Keratinocyte (primary cell): ENCODE measurements around the gene DNAJC22. TPM values are rescaled to one million over a fixed set of nuclear protein-coding genes. Genes with fewer than 3 reads are reported as not detected.
A peak's percentile ranks its signal among the peaks of the same experiment; 100 is the strongest.
"Not testable (repeated sequence)": the region's sequence is repeated elsewhere in the genome, so short reads cannot be mapped to it uniquely, and the experiment has no call there.

Experiments
- DNase-seq: peaks from one replicate; pipeline ENCODE4 v3.0.0-alpha.2; 2011; ENCODE audit warnings: low read depth, missing footprints, low spot score
- FAIRE-seq: peaks from 2 replicates; lab custom pipeline; 2011; peaks lifted over from hg19 to GRCh38; lab: Jason Lieb, UNC
- H2AFZ ChIP-seq: 2 replicates; pipeline ENCODE4 v1.6.0; 2012; ENCODE audit warnings: low read length, control low read depth, inconsistent platforms; ENCODE audit not compliant: control insufficient read depth
- H3K27ac ChIP-seq: 2 replicates; pipeline ENCODE4 v1.5.1; 2011; ENCODE audit warnings: low read length; ENCODE audit not compliant: control insufficient read depth, insufficient read depth
- H3K27me3 ChIP-seq: 3 replicates; pipeline ENCODE4 v1.6.0; 2011; ENCODE audit warnings: low read length; ENCODE audit not compliant: control insufficient read depth, insufficient read depth; ENCODE audit errors: extremely low read depth
- H3K36me3 ChIP-seq, 2 experiments: 2 replicates in 1 of 2; 3 replicates in 1 of 2; pipeline ENCODE4 v1.5.1; 2011; ENCODE audit warnings: low read length in 2 of 2, mild to moderate bottlenecking in 1 of 2; ENCODE audit not compliant: control insufficient read depth in 2 of 2, insufficient read depth in 2 of 2; ENCODE audit errors: extremely low read depth in 1 of 2
- H3K4me1 ChIP-seq: 3 replicates; pipeline ENCODE4 v1.5.1; 2011; ENCODE audit warnings: low read length; ENCODE audit not compliant: control insufficient read depth, insufficient read depth; ENCODE audit errors: extremely low read depth
- H3K4me2 ChIP-seq: 3 replicates; pipeline ENCODE4 v1.6.0; 2011; ENCODE audit warnings: low read depth, low read length; ENCODE audit not compliant: control insufficient read depth, insufficient read depth; ENCODE audit errors: extremely low read depth
- H3K4me3 ChIP-seq, 3 experiments: fragments of 200-600 bp in 1 of 3; sonication (generic) in 1 of 3; 2 replicates in 2 of 3; 3 replicates in 1 of 3; pipeline ENCODE4 v1.5.1; 2011 to 2016; ENCODE audit warnings: low read length in 3 of 3, mild to moderate bottlenecking in 3 of 3, control low read depth in 2 of 3, inconsistent platforms in 1 of 3, low read depth in 1 of 3, mixed read lengths in 1 of 3, mixed run types in 1 of 3, moderate library complexity in 1 of 3; ENCODE audit not compliant: control insufficient read depth in 2 of 3, insufficient read depth in 2 of 3; ENCODE audit errors: extremely low read depth in 1 of 3
- H3K79me2 ChIP-seq: 2 replicates; pipeline ENCODE4 v1.6.0; 2012; ENCODE audit warnings: low read length; ENCODE audit not compliant: control insufficient read depth, insufficient read depth
- H3K9ac ChIP-seq: 3 replicates; pipeline ENCODE4 v1.6.0; 2011; ENCODE audit warnings: low read length; ENCODE audit not compliant: control insufficient read depth, insufficient read depth; ENCODE audit errors: extremely low read depth
- H3K9me1 ChIP-seq: 3 replicates; pipeline ENCODE4 v1.6.0; 2011; ENCODE audit warnings: low read length; ENCODE audit not compliant: control insufficient read depth, insufficient read depth; ENCODE audit errors: extremely low read depth
- H3K9me3 ChIP-seq: 2 replicates; pipeline ENCODE4 v1.5.1; 2012; ENCODE audit warnings: low read depth, low read length; ENCODE audit not compliant: control insufficient read depth
- H4K20me1 ChIP-seq: 3 replicates; pipeline ENCODE4 v1.6.0; 2011; ENCODE audit warnings: low read length; ENCODE audit not compliant: control insufficient read depth, insufficient read depth; ENCODE audit errors: extremely low read depth
- CTCF ChIP-seq, 3 experiments: IDR thresholded peaks in 1 of 3; conservative IDR thresholded peaks in 1 of 3; optimal IDR thresholded peaks in 1 of 3; 2 replicates in 2 of 3; 3 replicates in 1 of 3; pipeline versions ENCODE3 to v1.5.1; 2011; ENCODE audit warnings: low read length in 3 of 3, mild to moderate bottlenecking in 3 of 3, moderate library complexity in 2 of 3, control low read depth in 1 of 3, inconsistent platforms in 1 of 3; ENCODE audit not compliant: insufficient read depth in 2 of 3; ENCODE audit errors: extremely low read depth in 1 of 3
- EZH2 ChIP-seq: IDR thresholded peaks from one replicate; pipeline ENCODE4 v1.6.1; 2012; ENCODE audit warnings: inconsistent platforms, mild to moderate bottlenecking, low read length, moderate library complexity
- dilution Hi-C: fragments of 300-500 bp; cut with MboI; formaldehyde crosslinking; loops from one replicate; pipeline ENCODE4 v1.7.0; 2020; ENCODE audit warnings: low sequenced_read_pairs; ENCODE audit not compliant: extremely low pct_ligation_motif_present
- polyA plus RNA-seq, 5 experiments: library from polyadenylated mRNA; depleted of rRNA in 3 of 5; stranded (reverse) in 3 of 5; stranded (forward) in 1 of 5; unstranded in 1 of 5; fragments of >200 nt; gene quantifications; 1 replicate in 1 of 5; 2 replicates in 3 of 5; 3 replicates in 1 of 5; pipeline versions ENCODE4 v1.2.1 to v1.2.3, GENCODE V29; 2011 to 2012; ENCODE audit warnings: missing spikeins in 2 of 5, low read depth in 1 of 5, low replicate concordance in 1 of 5

Gene DNAJC22
- polyA plus RNA-seq, 1 donor (not counting 4 experiments of a cell fraction or from before 2014, with no cell fraction given), result not detected

GRCh38 chr12:49332891-49333371 lies 13.8 kb upstream of the DNAJC22 start:
- H4K20me1 ChIP-seq, result no peaks in the 10 kb centered on the region
- peaks cover 11% of the 10 kb centered on the region for H3K4me1 ChIP-seq
- dilution Hi-C loops, result no loop called here
- no peaks in the 10 kb centered on the region for H3K79me2 ChIP-seq
- H3K4me3 ChIP-seq, result peak overlapping the region in 1 of 3 experiments; percentile 14
- H3K9me3 ChIP-seq, result no peaks in the 10 kb centered on the region
- H3K36me3 ChIP-seq, result peaks cover 2 to 13% of the 10 kb centered on the region in 2 experiments
- no peak overlapping the region for H3K27ac ChIP-seq
- TF ChIP-seq EZH2, result no peak
- no peak for TF ChIP-seq CTCF (optimal IDR thresholded peaks at IDR 0.05 in 1 of 3, IDR thresholded peaks at IDR 0.05 in 1 of 3, conservative IDR thresholded peaks at IDR 0.05 in 1 of 3; ENCODE audit: extremely low read depth in 1 of 3, insufficient read depth in 2 of 3, low read length in 3 of 3)
- H2AFZ ChIP-seq, result peak overlapping the region; percentile 49
- H3K9ac ChIP-seq, result no peak overlapping the region
- DNase-seq (no peak), FAIRE-seq (no peak)
- peaks cover 13% of the 10 kb centered on the region for H3K27me3 ChIP-seq
- no peaks in the 10 kb centered on the region for H3K9me1 ChIP-seq
- peak overlapping the region; percentile 48 for H3K4me2 ChIP-seq

- peaks cover 11% of the 10 kb centered on the region for H3K4me1 ChIP-seq
- H3K79me2 ChIP-seq, H3K4me3 ChIP-seq, H4K20me1 ChIP-seq, H3K27ac ChIP-seq, H3K9me1 ChIP-seq, H3K9ac ChIP-seq, DNase-seq, H3K9me3 ChIP-seq, H3K4me2 ChIP-seq, FAIRE-seq, H2AFZ ChIP-seq, dilution Hi-C loops: not testable (repeated sequence)
- peaks cover 2 to 13% of the 10 kb centered on the region in 2 experiments for H3K36me3 ChIP-seq
- peaks cover 16% of the 10 kb centered on the region for H3K27me3 ChIP-seq
Measured at GRCh38 chr12:49333778-49334177, 12.9 kb upstream of the DNAJC22 start.

DNA sequence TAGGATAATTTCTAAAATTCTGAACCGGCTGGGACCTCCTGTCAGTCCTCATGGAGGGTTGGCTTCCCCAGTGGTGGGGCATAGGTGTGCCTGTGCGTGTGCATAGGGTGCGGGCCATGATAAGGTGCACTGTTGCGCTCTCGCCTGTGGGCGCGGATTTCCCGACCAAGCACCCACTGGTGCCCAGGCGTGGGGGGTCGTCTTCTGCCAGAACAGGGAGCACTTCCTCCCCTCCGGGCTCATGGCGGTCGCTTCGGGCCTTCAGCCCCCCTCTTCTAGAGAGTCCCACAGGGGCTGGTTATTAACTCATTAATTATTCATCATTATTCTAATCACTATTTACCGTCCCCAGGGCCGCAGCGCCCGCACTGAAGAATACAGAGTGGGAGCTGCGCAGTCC lies 12.5 kb upstream of the DNAJC22 start:
- H3K9me3 ChIP-seq, result no peaks in the 10 kb centered on the region
- peaks cover 16% of the 10 kb centered on the region for H3K27me3 ChIP-seq
- no peak for FAIRE-seq
- H3K79me2 ChIP-seq, result no peaks in the 10 kb centered on the region
- no peak for DNase-seq
- no peak overlapping the region for H3K4me3 ChIP-seq
- no peak overlapping the region for H2AFZ ChIP-seq
- H3K36me3 ChIP-seq, result peaks cover under 1 to 11% of the 10 kb centered on the region in 2 experiments
- no peaks in the 10 kb centered on the region for H3K9me1 ChIP-seq
- H3K4me1 ChIP-seq, result peaks cover 11% of the 10 kb centered on the region
- dilution Hi-C loops, result no loop called here
- TF ChIP-seq CTCF (optimal IDR thresholded peaks at IDR 0.05 in 1 of 3, IDR thresholded peaks at IDR 0.05 in 1 of 3, conservative IDR thresholded peaks at IDR 0.05 in 1 of 3; ENCODE audit: extremely low read depth in 1 of 3, insufficient read depth in 2 of 3, low read length in 3 of 3), result no peak
- TF ChIP-seq EZH2, result no peak
- H3K27ac ChIP-seq, result no peak overlapping the region
- no peaks in the 10 kb centered on the region for H4K20me1 ChIP-seq
- H3K9ac ChIP-seq, result no peak overlapping the region
- no peak overlapping the region for H3K4me2 ChIP-seq
